ENCODE results near the gene NSMCE4A.
"Not testable (repeated sequence)": the region's sequence is repeated elsewhere in the genome, so short reads cannot be mapped to it uniquely, and the experiment has no call there.

The NSMCE4A gene

DNA sequence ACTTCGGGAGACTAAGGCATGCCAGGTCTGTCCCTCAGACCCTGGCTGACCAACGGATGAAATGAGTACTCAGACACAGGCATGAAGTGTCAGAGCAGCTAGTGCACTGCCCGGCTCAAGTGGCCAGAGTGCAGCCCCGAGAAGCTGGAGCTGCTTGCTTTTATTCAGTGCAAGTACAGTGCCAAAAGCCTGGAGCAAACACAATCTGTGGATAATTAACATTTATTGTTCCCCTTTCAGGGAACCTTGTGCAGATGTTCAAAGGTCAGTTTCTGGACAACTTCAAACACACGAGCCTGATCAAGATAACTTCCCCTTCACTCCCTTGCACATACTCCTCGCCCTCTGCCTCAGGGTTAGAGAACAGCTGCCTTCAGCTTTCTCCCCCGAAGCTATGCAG is 39.3 kb downstream of the NSMCE4A start:
- DNase-seq, result no peak

DNA sequence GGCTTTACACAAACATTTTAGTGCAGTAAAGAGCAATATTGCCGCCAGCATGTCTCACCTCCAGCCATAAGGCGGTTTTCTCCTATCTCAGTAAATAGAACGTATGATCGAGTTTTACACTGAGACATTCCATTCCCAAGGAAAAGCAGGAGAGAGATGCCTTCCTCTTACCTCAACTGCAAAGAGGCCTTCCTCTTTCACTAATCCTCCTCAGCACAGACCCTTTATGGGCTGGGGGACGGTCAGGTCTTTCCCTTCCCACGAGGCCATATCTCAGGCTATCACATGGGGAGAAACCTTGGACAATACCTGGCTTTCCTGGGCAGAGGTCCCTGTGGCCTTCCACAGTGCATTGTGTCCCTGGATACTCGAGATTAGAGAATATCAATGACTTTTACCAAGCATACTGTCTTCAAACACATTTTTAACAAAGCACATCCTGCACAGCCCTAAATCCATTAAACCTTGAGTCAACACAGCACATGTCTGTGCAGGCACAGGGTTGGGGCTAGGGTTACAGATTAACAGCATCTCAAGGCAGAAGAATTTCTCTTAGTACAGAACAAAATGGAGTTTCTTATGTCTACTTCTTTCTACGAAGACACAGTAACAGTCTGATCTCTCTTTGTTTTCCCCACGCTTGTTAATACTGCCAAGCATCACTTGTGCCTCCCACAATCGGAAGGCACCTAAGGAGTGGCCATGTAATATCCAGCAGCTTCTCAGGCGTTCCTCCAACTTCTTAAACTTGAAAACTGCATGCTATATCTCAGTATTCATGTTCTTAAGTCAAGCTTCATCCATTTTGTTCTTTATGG is 44.5 kb downstream of the NSMCE4A start:
- not testable (repeated sequence) for DNase-seq

DNA sequence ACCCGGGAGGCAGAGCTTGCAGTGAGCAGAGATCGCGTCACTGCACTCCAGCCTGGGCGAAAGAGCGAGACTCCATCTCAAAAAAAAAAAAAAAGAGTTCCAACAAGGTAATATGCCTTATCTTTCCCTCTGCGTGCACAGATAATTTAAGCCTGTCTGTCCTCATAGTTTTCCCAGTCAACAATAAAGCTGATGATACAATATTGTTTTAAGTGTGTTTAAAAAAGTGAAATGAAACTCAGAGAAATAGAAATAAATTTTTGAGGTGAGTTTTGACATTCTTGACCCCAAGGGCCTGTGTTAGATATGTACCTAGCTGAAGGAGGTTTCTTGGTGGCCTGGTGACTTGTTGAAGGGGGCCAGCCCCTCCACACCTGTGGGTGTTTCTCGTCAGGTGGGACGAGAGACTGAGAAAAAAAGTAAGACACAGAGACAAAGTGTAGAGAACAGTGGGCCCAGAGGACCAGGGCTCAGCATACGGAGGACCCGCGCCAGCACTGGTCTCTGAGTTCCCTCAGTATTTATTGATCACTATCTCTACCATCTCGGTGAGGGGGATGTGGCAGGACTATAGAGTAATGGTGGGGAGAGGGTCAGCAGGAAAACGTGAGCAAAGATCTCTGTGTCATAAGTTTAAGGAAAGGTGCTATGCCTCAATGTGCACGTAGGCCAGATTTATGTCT is 45.3 kb downstream of the NSMCE4A start:
- DNase-seq, result not testable (repeated sequence)

DNA sequence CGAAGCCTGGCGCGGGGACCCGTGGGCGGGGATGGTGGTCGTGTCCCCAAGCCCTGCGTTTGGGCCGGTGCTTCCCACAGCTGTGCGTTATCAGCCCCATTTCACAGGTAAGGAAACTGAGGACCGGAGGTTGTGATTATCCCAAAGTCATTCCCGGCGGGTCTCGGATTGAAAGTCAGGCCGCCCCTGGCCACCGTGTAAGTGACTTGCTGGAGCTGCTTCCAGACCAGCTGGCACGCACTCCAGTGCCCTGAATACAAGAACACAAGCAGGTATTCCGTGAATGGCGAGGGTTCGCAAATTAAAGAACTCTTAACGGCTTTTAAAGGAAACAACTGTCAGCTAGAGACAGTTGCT is 46.5 kb downstream of the NSMCE4A start:
- no peak for DNase-seq

DNA sequence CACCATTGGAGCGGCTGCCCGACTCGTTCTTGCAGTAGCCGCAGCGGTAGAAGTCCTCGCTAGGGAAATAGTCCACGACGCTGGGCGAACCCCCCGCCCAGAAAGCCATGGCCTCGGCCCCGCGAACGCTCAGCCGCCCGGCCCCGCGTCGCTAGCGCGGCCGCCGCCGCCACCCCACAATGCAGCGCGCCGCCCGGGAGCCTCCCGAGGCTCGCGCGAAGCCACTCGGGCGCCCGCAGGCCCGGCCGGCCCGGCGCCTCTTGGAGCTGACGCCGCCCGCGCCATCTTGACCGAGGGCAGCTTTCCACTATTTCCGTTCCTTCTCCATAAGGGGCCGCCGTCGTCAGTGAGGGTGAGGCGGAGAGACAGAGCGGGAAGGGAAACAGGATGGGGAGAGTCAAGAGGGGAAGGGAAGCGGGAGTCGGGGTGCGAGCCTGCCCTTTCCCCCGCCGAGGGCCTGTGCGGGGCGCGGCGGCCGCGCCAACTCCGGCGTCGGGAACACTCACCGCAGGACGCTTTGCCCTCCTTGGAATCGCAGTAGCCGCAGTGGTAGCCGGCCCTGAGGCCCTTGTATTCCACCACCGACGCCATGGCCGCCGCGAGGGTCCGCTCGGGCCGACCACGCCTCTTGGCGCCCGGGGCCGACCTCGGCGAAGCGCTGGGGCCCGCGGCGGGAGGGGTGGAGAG is 47.0 kb downstream of the NSMCE4A start, which contains the start of gene ATE1:
ATE1 (minus strand) TSS at position 191 of the 687 bp plus-strand sequence; CDS start at position 109, 82 bp downstream.
- DNase-seq, result peak; percentile 86

DNA sequence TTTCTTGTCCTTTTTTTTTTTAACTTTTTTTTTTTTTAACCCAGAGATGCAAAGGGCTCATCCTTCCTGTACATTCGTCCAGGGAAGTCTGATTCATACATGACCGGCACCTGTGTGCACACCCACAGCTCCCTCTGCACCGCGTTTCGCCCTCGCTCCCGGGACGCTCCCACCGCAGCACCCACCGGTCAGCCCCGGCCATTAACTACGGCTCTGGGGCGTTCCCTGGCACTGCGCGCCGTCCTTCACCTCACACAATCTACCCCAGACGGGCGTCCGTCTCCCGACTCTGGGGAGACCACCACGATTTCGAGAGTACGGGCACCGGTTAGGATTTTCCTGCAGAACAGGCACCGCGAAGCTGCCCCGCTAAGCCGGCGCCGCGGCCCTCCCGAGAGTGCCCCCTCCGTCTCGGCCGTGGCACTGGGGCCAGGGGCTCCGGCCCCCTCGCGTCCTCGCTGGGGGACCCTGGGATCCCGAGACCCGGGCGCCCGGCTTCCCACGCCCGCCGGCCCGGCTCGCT is 47.6 kb downstream of the NSMCE4A start:
- no peak for DNase-seq

DNA sequence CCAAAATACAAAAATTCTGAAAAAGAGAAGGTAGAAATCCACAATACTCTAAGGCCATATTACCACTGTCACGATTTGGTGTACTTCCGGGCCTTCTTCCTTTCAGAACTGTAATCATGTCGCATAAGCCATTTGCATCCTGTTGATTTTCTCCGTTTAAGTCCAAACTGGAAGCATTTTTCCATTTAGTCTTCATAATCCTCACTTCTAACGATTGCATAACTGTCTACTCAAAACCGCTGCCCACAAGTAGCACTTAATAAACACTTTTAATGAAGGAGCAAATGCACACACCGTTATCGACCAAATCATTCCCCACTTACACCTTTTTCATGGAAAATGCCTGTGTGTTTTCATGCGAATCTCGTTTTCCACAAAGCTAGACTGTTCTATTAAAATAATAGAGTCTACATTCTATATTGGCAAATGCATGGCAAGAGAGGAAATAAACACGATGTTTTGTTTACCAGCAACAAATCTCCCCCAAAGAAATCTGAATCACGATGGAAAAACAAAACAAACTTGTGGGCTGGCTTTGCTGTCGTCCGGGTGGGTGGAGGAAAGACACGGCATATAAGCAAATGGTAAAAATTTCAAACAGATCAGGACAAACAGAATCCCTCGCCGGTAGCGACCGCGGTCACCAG is 48.2 kb downstream of the NSMCE4A start:
- DNase-seq, result no peak

DNA sequence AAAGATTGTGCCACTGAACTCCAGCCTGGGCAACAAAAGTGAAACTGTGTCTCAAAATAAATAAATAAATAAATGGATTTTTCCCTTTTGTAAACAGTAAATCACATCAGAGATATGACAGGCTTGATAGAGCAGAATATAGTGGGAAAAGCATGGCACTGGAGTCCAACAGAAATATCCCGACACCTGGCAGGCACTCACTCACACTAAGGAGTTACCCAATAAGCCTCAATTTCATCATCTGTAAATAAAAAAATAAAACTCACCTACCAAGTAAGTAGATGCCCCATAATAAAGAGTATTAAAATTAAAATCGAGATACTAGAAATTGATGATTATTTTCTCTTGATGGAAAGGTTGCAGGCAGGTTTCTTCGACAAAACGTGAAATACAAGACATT is 48.9 kb downstream of the NSMCE4A start:
- no peak for DNase-seq

DNA sequence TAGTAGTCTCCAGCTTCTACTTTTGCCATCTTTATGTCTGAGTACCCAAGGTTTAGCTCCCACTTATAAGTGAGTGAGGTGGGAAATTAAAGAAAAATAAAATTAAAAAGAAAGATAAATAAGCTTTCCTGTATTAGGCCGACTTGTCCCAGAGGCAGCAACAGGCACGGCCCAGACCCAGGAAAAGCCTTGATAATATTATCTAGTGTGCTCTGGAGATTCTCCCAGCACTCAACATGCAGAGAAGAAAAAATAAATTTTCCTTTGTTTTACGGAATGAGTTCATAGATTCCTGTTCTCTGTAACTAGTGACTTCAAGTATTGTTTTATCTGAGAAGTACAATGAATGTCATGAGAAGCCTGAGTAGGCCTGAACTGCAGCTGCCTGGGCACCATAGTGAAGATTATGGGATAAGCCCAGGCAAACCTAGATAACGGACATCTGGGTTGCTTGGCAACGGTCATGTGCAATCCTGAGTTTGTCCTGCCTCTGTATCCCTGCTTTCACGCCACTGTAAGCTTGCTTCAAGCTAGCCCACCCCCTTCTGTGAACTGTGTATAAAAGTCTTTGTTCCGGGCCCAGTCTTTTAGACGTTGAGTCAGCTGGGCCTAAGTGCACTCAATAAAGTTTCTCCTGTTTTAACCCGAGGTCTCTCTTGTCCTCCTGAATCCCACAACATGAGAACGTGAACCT is 53.6 kb downstream of the NSMCE4A start:
- no peak for DNase-seq

DNA sequence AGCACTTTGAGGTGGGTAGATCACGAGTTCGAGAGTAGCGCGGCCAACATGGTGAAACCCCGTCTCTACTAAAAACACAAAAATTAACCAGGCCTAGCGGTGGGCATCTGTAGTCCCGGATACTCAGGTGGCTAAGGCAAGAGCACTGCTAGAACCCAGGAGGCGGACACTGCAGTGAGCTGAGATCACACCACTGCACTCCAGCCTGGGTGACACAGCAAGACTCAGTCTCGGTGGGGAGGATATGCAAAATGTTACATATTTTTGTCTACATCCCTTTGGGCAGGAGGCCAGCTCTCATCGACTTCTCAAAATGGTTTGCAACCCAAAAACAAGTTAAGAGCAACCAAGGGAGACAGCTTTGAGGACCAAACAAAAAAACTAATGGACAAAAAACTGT is 55.4 kb downstream of the NSMCE4A start:
- DNase-seq, result no peak

DNA sequence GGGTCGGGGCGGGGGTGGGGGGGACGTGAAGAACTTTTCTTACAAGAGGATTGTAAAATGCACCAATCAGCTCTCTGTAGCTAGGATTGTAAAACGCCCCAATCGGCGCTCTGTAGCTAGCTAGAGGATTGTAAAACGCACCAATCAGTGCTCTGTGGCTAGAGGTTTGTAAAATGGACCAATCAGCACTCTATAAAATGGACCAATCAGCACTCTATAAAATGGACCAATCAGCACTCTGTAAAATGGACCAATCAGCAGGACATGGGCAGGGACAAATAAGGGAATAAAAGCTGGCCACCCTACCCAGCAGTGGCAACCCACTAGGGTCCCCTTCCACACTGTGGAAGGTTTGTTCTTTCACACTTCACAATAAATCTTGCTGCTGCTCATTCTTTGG is 56.2 kb downstream of the NSMCE4A start:
- DNase-seq, result not testable (repeated sequence)

DNA sequence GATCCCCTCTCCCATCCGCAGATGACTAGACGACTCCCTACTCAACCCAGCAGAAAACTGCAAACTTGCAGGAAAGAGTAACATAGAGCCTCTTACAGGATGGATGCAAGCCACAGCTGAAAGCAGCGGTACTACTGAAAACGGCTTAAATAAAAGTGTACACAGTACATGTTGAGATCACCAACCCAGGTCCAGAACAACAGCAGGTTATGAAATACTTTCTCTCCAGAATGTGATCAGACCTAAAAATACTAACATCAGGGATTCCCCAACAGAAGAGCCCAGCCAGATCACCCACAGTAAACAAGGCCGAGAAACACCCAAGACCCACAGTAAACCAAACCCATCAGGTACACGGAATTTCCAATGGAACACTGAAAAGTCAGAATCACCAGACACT is 60.4 kb downstream of the NSMCE4A start:
- no peak for DNase-seq

DNA sequence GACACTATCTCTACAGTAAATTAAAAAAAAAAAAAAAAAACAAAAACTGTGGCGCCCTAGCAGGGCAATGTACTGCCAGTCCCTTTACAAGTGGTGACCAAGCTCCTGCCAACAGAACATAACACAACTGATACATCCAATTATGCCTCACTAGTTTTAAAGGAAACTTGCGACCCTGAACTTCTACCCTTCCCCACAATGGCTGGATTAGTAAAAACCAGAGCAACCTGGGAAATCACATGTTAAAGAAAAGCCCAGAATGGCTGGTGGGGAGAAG is 63.7 kb downstream of the NSMCE4A start:
- DNase-seq, result no peak

DNA sequence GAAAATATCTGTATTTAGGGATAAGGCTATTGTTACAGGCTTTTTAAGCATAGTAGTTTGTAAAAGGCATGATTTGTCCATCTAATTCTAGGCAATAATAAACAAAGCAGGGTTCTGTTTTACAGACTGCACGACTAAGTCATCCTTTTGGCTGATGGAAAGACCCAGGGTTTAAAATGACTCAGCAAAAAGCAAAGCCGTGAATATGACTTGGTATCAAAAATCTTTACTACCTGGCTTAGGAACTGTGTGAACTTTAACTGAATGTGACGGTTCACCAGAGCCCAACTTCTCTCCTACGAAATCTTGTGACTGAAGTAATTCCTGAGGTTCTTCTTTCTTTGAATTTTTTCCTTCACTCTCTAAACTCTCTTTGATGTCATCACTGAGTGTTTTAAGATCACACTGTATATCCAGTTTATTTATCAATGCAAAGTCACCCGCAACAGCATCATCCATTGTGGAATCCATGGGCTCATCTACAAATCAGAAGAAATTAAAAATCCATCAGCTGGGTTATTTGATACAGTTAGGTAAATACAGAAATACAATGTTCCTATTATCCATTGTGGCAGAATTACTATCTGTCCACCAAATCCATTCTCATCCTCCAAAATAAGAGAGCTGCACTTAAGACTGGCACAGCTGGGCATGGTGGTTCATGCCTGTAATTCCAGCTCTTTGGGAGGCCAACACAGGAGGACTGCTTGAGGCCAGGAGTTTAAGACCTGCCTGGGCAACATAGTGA is 64.2 kb downstream of the NSMCE4A start:
- DNase-seq, result no peak
